ENCODE measurements around the gene NLGN1. TPM values are rescaled to one million over a fixed set of nuclear protein-coding genes. Genes with fewer than 3 reads are reported as not detected.

Gene NLGN1
- total RNA-seq, 4 donors from 2014 or later = 12.9 to 20.9 (median 18.0) TPM

GRCh38 chr3:174334111-174334510, 936.6 kb downstream of the NLGN1 start:
- H3K4me3 ChIP-seq = no peak overlapping the region
- H3K27ac ChIP-seq (replicated peaks in 1 of 4) = no peak overlapping the region
- peaks cover 0 to 7% (median 3%) of the 10 kb centered on the region in 4 donors for H3K4me1 ChIP-seq
- no peaks in the 10 kb centered on the region for H3K9me3 ChIP-seq
- DNase-seq (ENCODE audit: extremely low spot score) = no peak
- no peak for TF ChIP-seq POLR2A (IDR thresholded peaks at IDR 0.05; ENCODE audit: low read depth)
- no peak for TF ChIP-seq POLR2AphosphoS5 (IDR thresholded peaks at IDR 0.05)
- no peak for TF ChIP-seq CTCF (IDR thresholded peaks at IDR 0.05)
- TF ChIP-seq EP300 (IDR thresholded peaks at IDR 0.05) = no peak
- 94% methylated on average over 3 of the region's 3 CpGs for WGBS
- H3K27me3 ChIP-seq = no peaks in the 10 kb centered on the region
- no peaks in the 10 kb centered on the region for H3K36me3 ChIP-seq
- intact Hi-C loops (cut with DNase I) = no loop called here

- no peaks in the 10 kb centered on the region for H3K36me3 ChIP-seq
- H3K4me1 ChIP-seq = peaks cover 0 to 4% (median 1%) of the 10 kb centered on the region in 4 donors
- WGBS = 96% methylated on average over 1 of the region's 1 CpG
- DNase-seq (ENCODE audit: extremely low spot score) = no peak
- intact Hi-C loops (cut with DNase I) = no loop called here
- no peak overlapping the region for H3K27ac ChIP-seq (replicated peaks in 1 of 4)
- H3K9me3 ChIP-seq = no peaks in the 10 kb centered on the region
- TF ChIP-seq POLR2A (IDR thresholded peaks at IDR 0.05; ENCODE audit: low read depth) (no peak), POLR2AphosphoS5 (IDR thresholded peaks at IDR 0.05) (no peak), CTCF (IDR thresholded peaks at IDR 0.05) (no peak), EP300 (IDR thresholded peaks at IDR 0.05) (no peak)
- no peaks in the 10 kb centered on the region for H3K27me3 ChIP-seq
- no peak overlapping the region for H3K4me3 ChIP-seq
These were observed 937.8 kb downstream of the NLGN1 start for GRCh38 chr3:174335324-174335723.

GRCh38 chr3:174335910-174336309, 938.4 kb downstream of the NLGN1 start:
- intact Hi-C loops (cut with DNase I) = no loop called here
- no peaks in the 10 kb centered on the region for H3K9me3 ChIP-seq
- TF ChIP-seq EP300 (IDR thresholded peaks at IDR 0.05) (no peak), POLR2A (IDR thresholded peaks at IDR 0.05; ENCODE audit: low read depth) (no peak), POLR2AphosphoS5 (IDR thresholded peaks at IDR 0.05) (no peak), CTCF (IDR thresholded peaks at IDR 0.05) (no peak)
- no peaks in the 10 kb centered on the region for H3K36me3 ChIP-seq
- no peak overlapping the region for H3K4me3 ChIP-seq
- no peak for DNase-seq (ENCODE audit: extremely low spot score)
- no peaks in the 10 kb centered on the region for H3K4me1 ChIP-seq
- H3K27ac ChIP-seq (replicated peaks in 1 of 4) = no peak overlapping the region
- H3K27me3 ChIP-seq = no peaks in the 10 kb centered on the region

Small RNA genes lying within 50 kb of the gene (small RNA-seq; reads per million reads assigned to genes)
- 0 reads per million in 3 donors for gene RN7SKP234
